GM12891 (cell line): ENCODE measurements around the gene ARHGEF12.

Experiments used
- PAX5 ChIP-seq: IDR thresholded peaks from 2 replicates; pipeline ENCODE4 v1.6.1; 2011; ENCODE audit warnings: low read length, moderate library complexity, mild to moderate bottlenecking; ENCODE audit not compliant: insufficient read depth, severe bottlenecking
- POLR2A ChIP-seq: IDR thresholded peaks from 2 replicates; pipeline ENCODE4 v1.6.1; 2011; ENCODE audit warnings: low read depth, low read length, control low read depth
- POLR2AphosphoS5 ChIP-seq: IDR thresholded peaks from 2 replicates; pipeline ENCODE4 v1.6.1; 2011; ENCODE audit warnings: low read depth, low read length, control low read depth
- POU2F2 ChIP-seq: IDR thresholded peaks from 2 replicates; pipeline ENCODE4 v1.6.1; 2011; ENCODE audit warnings: low read depth, mild to moderate bottlenecking, control low read depth, low read length, moderate library complexity
- SPI1 ChIP-seq: IDR thresholded peaks from 2 replicates; pipeline ENCODE4 v1.6.1; 2011; ENCODE audit warnings: low read depth, low read length, control low read depth
- TAF1 ChIP-seq: IDR thresholded peaks from 2 replicates; pipeline ENCODE4 v1.6.1; 2011; ENCODE audit warnings: low read depth, low read length, control low read depth

GRCh38 chr11:120532082-120532831 lies 196.0 kb downstream of the ARHGEF12 start:
- TF ChIP-seq POLR2A (no peak), POLR2AphosphoS5 (no peak), POU2F2 (no peak), TAF1 (no peak), SPI1 (no peak), PAX5 (no peak)
